ENCODE measurements around the gene RBBP4. TPM values are rescaled to one million over a fixed set of nuclear protein-coding genes. Genes with fewer than 3 reads are reported as not detected.

The RBBP4 gene
- total RNA-seq, 2 donors from 2014 or later: 521 to 678 TPM

DNA sequence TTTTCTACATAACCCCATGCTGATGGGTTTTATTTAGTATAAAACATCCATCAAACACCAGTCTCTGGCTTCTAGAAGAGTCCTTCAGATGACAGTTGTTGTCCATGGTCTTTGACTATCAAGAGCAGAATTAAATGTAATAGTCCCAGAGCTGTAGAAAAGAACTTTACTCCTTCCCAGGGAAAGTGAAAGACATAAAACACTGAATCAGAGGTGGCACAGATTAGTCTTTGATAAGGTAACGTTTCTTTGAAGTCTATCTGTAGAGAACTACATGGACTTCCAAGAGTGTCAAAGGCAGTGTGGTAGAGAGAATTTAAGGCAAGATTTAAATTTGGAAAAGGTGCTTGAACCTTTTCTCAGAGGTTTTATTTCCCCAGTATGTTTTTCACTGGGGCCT is 29.6 kb downstream of the RBBP4 start:
- Histone ChIP-seq H3K9me3 (ENCODE audit: control insufficient read depth, low read length) (no peaks in the 10 kb centered on the region), H3K27me3 (ENCODE audit: control insufficient read depth, insufficient read depth, low read length, poor library complexity, severe bottlenecking) (no peaks in the 10 kb centered on the region), H3K9ac (ENCODE audit: extremely low read depth, low read length, poor library complexity, severe bottlenecking) (no peak overlapping the region), H3K27ac (ENCODE audit: low read depth, low read length) (no peak overlapping the region), H3K4me3 (ENCODE audit: low read length) (no peak overlapping the region), H3K4me1 (ENCODE audit: control insufficient read depth, insufficient read depth, low read length) (no peaks in the 10 kb centered on the region), H3K36me3 (ENCODE audit: control insufficient read depth, insufficient read depth, low read length) (peaks cover 95% of the 10 kb centered on the region)
- no peaks in the 10 kb centered on the region for H3K4me1 Mint-ChIP-seq
- H3K27me3 Mint-ChIP-seq (ENCODE audit: insufficient read depth): no peaks in the 10 kb centered on the region
- H3K27ac Mint-ChIP-seq: peak overlapping the region; percentile 4
- no peaks in the 10 kb centered on the region for H3K9me3 Mint-ChIP-seq
- WGBS, 2 experiments (ENCODE audit: insufficient coverage in 1 of 2, insufficient read length in 1 of 2): 90 to 95% methylated on average over 1 of the region's 1 CpG
- H3K4me3 Mint-ChIP-seq: no peak overlapping the region
- DNase-seq: no peak
- TF ChIP-seq, protein P1, sequence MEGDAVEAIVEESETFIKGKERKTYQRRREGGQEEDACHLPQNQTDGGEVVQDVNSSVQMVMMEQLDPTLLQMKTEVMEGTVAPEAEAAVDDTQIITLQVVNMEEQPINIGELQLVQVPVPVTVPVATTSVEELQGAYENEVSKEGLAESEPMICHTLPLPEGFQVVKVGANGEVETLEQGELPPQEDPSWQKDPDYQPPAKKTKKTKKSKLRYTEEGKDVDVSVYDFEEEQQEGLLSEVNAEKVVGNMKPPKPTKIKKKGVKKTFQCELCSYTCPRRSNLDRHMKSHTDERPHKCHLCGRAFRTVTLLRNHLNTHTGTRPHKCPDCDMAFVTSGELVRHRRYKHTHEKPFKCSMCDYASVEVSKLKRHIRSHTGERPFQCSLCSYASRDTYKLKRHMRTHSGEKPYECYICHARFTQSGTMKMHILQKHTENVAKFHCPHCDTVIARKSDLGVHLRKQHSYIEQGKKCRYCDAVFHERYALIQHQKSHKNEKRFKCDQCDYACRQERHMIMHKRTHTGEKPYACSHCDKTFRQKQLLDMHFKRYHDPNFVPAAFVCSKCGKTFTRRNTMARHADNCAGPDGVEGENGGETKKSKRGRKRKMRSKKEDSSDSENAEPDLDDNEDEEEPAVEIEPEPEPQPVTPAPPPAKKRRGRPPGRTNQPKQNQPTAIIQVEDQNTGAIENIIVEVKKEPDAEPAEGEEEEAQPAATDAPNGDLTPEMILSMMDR (conservative IDR thresholded peaks at IDR 0.05): no peak
- H3K36me3 Mint-ChIP-seq (ENCODE audit: low read depth): peaks cover 87% of the 10 kb centered on the region

DNA sequence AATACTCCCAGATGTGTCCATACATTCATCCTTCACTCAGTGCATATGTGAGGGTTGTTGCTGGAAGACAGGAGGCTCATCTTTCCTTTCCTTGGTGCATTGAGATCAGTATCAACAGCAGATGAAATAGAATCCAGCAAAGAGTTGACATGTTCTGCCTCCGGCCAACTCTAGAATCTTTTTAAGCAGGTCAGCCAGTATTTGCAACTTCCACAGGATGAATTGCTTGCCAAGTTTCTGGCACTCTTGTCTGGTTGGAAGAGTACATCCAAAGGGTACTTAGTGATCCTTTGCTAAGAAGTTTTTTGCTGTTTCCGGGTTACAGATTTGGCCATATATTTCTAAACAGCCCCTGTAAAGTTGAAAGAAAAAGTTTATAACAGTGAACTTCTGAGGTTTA is 30.5 kb downstream of the RBBP4 start:
- H3K4me3 Mint-ChIP-seq: no peak overlapping the region
- H3K4me3 ChIP-seq (ENCODE audit: low read length): no peak overlapping the region
- H3K27ac ChIP-seq (ENCODE audit: low read depth, low read length): no peak overlapping the region
- WGBS, 2 experiments (ENCODE audit: insufficient coverage in 1 of 2, insufficient read length in 1 of 2): 90 to 94% methylated on average over 2 of the region's 2 CpGs
- no peak overlapping the region for H3K9ac ChIP-seq (ENCODE audit: extremely low read depth, low read length, poor library complexity, severe bottlenecking)
- no peaks in the 10 kb centered on the region for H3K27me3 ChIP-seq (ENCODE audit: control insufficient read depth, insufficient read depth, low read length, poor library complexity, severe bottlenecking)
- H3K9me3 Mint-ChIP-seq: no peaks in the 10 kb centered on the region
- peaks cover 95% of the 10 kb centered on the region for H3K36me3 ChIP-seq (ENCODE audit: control insufficient read depth, insufficient read depth, low read length)
- no peaks in the 10 kb centered on the region for H3K4me1 Mint-ChIP-seq
- H3K9me3 ChIP-seq (ENCODE audit: control insufficient read depth, low read length): no peaks in the 10 kb centered on the region
- no peaks in the 10 kb centered on the region for H3K4me1 ChIP-seq (ENCODE audit: control insufficient read depth, insufficient read depth, low read length)
- TF ChIP-seq, protein P1 (conservative IDR thresholded peaks at IDR 0.05): no peak
- H3K27me3 Mint-ChIP-seq (ENCODE audit: insufficient read depth): no peaks in the 10 kb centered on the region
- peaks cover 87% of the 10 kb centered on the region for H3K36me3 Mint-ChIP-seq (ENCODE audit: low read depth)
- no peak overlapping the region for H3K27ac Mint-ChIP-seq
- no peak for DNase-seq

DNA sequence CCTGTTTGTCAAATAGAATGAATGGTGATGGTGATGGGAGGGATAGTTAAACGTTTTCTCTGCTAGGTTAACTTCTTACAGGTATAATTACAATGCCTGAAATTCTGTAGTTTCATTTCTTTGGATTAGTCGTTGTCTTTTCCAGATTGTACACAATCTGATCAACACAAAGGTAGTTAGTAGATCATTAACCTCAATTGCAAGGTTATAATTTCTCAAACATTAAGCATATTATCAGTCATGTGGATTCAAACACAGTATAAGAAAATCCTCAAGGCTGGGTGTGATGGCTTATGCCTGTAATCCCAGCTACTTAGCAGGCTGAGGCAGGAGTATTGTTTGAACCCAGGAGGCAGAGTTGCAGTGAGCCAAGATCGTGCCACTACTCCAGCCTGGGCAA is 31.0 kb downstream of the RBBP4 start:
- H3K9me3 Mint-ChIP-seq: no peaks in the 10 kb centered on the region
- no peak overlapping the region for H3K27ac Mint-ChIP-seq
- WGBS, 2 experiments (ENCODE audit: insufficient coverage in 1 of 2, insufficient read length in 1 of 2): 94 to 100% methylated on average over 3 of the region's 3 CpGs
- no peaks in the 10 kb centered on the region for H3K4me1 Mint-ChIP-seq
- no peak overlapping the region for H3K4me3 ChIP-seq (ENCODE audit: low read length)
- no peak overlapping the region for H3K27ac ChIP-seq (ENCODE audit: low read depth, low read length)
- no peak overlapping the region for H3K9ac ChIP-seq (ENCODE audit: extremely low read depth, low read length, poor library complexity, severe bottlenecking)
- H3K4me3 Mint-ChIP-seq: no peak overlapping the region
- DNase-seq: no peak
- no peaks in the 10 kb centered on the region for H3K27me3 Mint-ChIP-seq (ENCODE audit: insufficient read depth)
- H3K27me3 ChIP-seq (ENCODE audit: control insufficient read depth, insufficient read depth, low read length, poor library complexity, severe bottlenecking): no peaks in the 10 kb centered on the region
- H3K36me3 ChIP-seq (ENCODE audit: control insufficient read depth, insufficient read depth, low read length): peaks cover 94% of the 10 kb centered on the region
- H3K4me1 ChIP-seq (ENCODE audit: control insufficient read depth, insufficient read depth, low read length): no peaks in the 10 kb centered on the region
- TF ChIP-seq, protein P1 (conservative IDR thresholded peaks at IDR 0.05): no peak
- H3K36me3 Mint-ChIP-seq (ENCODE audit: low read depth): peaks cover 86% of the 10 kb centered on the region
- no peaks in the 10 kb centered on the region for H3K9me3 ChIP-seq (ENCODE audit: control insufficient read depth, low read length)

All from endodermal cell (in vitro differentiated cells).